Neural cell (in vitro differentiated cells): ENCODE data around the gene DCTN3. TPM values are rescaled to one million over a fixed set of nuclear protein-coding genes. Genes with fewer than 3 reads are reported as not detected.

Experiments
- H2AFZ ChIP-seq: fragments of 200-600, 300-800 bp; sonication (generic), shearing (Covaris generic); 2 replicates; pipeline ENCODE4 v1.6.0; 2014; ENCODE audit warnings: low read depth, mild to moderate bottlenecking, antibody characterized with exemption, low read length, moderate library complexity
- H3F3A ChIP-seq: fragments of 200-600 bp; shearing (Covaris generic); 2 replicates; pipeline ENCODE4 v1.6.1; 2016; ENCODE audit warnings: mild to moderate bottlenecking, moderate library complexity, mixed read lengths, antibody characterized with exemption, low read length; ENCODE audit not compliant: insufficient read depth, poor library complexity, severe bottlenecking
- H3K27ac ChIP-seq: fragments of 200-600, 300-800 bp; sonication (generic), shearing (Covaris generic); 2 replicates; pipeline ENCODE4 v1.5.1; 2014; ENCODE audit warnings: mild to moderate bottlenecking, low read length, moderate library complexity
- H3K27me3 ChIP-seq: fragments of 300-800, 200-600 bp; sonication (generic), shearing (Covaris generic); 2 replicates; pipeline ENCODE4 v1.6.0; 2014; ENCODE audit warnings: mild to moderate bottlenecking, low read depth, low read length, moderate library complexity; ENCODE audit not compliant: insufficient read depth
- H3K36me3 ChIP-seq: fragments of 300-800, 200-600 bp; sonication (generic), shearing (Covaris generic); 2 replicates; pipeline ENCODE4 v1.5.1; 2014; ENCODE audit warnings: mild to moderate bottlenecking, antibody characterized with exemption, low read length, moderate library complexity; ENCODE audit not compliant: insufficient read depth
- H3K4me2 ChIP-seq: fragments of 300-800, 200-600 bp; sonication (generic), shearing (Covaris generic); 2 replicates; pipeline ENCODE4 v1.6.0; 2014; ENCODE audit warnings: mild to moderate bottlenecking, low read length
- H3K4me3 ChIP-seq: fragments of 300-800, 200-600 bp; sonication (generic), shearing (Covaris generic); 2 replicates; pipeline ENCODE4 v1.5.1; 2014; ENCODE audit warnings: mild to moderate bottlenecking, low read length, moderate library complexity
- H3K79me2 ChIP-seq: fragments of 200-600 bp; shearing (Covaris generic); replicated peaks from 2 replicates; pipeline ENCODE4 v1.6.0; 2014; ENCODE audit warnings: mild to moderate bottlenecking, low read length, moderate library complexity; ENCODE audit not compliant: insufficient read depth
- H3K9ac ChIP-seq: fragments of 300-800, 200-600 bp; sonication (generic), shearing (Covaris generic); 2 replicates; pipeline ENCODE4 v1.6.1; 2016; ENCODE audit warnings: mild to moderate bottlenecking, low read length, mixed read lengths
- H3K9me2 ChIP-seq: fragments of 200-600 bp; shearing (Covaris generic); 2 replicates; pipeline ENCODE4 v1.6.1; 2016; ENCODE audit warnings: mild to moderate bottlenecking, low read length, mixed read lengths; ENCODE audit not compliant: insufficient read depth
- H3K9me3 ChIP-seq: fragments of 200-600, 300-800 bp; sonication (generic), shearing (Covaris generic); 2 replicates; pipeline ENCODE4 v1.6.1; 2016; ENCODE audit warnings: mild to moderate bottlenecking, mixed run types, low read length, moderate library complexity, mixed read lengths
- H4K20me1 ChIP-seq: fragments of 200-600 bp; shearing (Covaris generic); 2 replicates; pipeline ENCODE4 v1.6.1; 2016; ENCODE audit warnings: mild to moderate bottlenecking, mixed run types; ENCODE audit not compliant: insufficient read depth
- CTCF ChIP-seq: fragments of 450-650 bp; IDR thresholded peaks from 2 replicates; pipeline ENCODE4 v1.5.1; 2014; ENCODE audit warnings: antibody characterized with exemption, mild to moderate bottlenecking, moderate library complexity; ENCODE audit not compliant: poor library complexity, severe bottlenecking
- EP300 ChIP-seq: fragments of 450-650 bp; conservative IDR thresholded peaks from 2 replicates; pipeline ENCODE4 v1.6.1; 2014; ENCODE audit warnings: antibody characterized with exemption, mild to moderate bottlenecking, moderate library complexity; ENCODE audit not compliant: poor library complexity, severe bottlenecking
- EZH2 ChIP-seq: fragments of 200-600, 300-800 bp; shearing (Covaris generic), sonication (generic); IDR thresholded peaks from 2 replicates; pipeline ENCODE4 v1.6.1; 2014; ENCODE audit warnings: antibody characterized with exemption, low read length, borderline replicate concordance, mild to moderate bottlenecking; ENCODE audit not compliant: insufficient read depth, poor library complexity, severe bottlenecking
- MXI1 ChIP-seq: fragments of 450-650 bp; conservative IDR thresholded peaks from 2 replicates; pipeline ENCODE4 v1.6.1; 2014; ENCODE audit warnings: antibody characterized with exemption, mild to moderate bottlenecking; ENCODE audit not compliant: poor library complexity, severe bottlenecking
- POLR2AphosphoS5 ChIP-seq: IDR thresholded peaks from 2 replicates; pipeline ENCODE4 v1.6.1; 2012
- RAD21 ChIP-seq: fragments of 450-650 bp; conservative IDR thresholded peaks from 2 replicates; pipeline ENCODE4 v1.6.1; 2014; ENCODE audit warnings: antibody characterized with exemption, mild to moderate bottlenecking, moderate library complexity
- SMC3 ChIP-seq: fragments of 450-650 bp; conservative IDR thresholded peaks from 2 replicates; pipeline ENCODE4 v1.6.1; 2014; ENCODE audit warnings: antibody characterized with exemption, mild to moderate bottlenecking, moderate library complexity; ENCODE audit not compliant: poor library complexity
- TAF1 ChIP-seq: IDR thresholded peaks from 2 replicates; pipeline ENCODE4 v1.6.1; 2012; ENCODE audit warnings: low read depth
- polyA plus RNA-seq: library from polyadenylated mRNA; depleted of rRNA; stranded (reverse); fragments of >200 nt; gene quantifications from 2 replicates; pipeline ENCODE4 v1.2.3, GENCODE V29; 2014
- TF ChIP-seq, protein P1 (sequence below): IDR thresholded peaks from 2 replicates; pipeline ENCODE4 v1.6.1; 2012; ENCODE audit warnings: borderline replicate concordance

Gene DCTN3
- polyA plus RNA-seq, 1 donor from 2014 or later, result 380 TPM

- Histone ChIP-seq H3K36me3 (no peaks in the 10 kb centered on the region), H3K27me3 (no peaks in the 10 kb centered on the region), H2AFZ (no peak overlapping the region), H3K4me3 (no peak overlapping the region), H3K79me2 (no peaks in the 10 kb centered on the region), H3K27ac (no peak overlapping the region), H4K20me1 (no peaks in the 10 kb centered on the region), H3K9me3 (no peaks in the 10 kb centered on the region), H3K9me2 (no peaks in the 10 kb centered on the region), H3K4me2 (no peak overlapping the region), H3F3A (no peaks in the 10 kb centered on the region), H3K9ac (no peak overlapping the region)
- TF ChIP-seq EZH2 (no peak), POLR2AphosphoS5 (no peak), TAF1 (no peak), MXI1 (no peak), SMC3 (no peak), EP300 (no peak), RAD21 (no peak), CTCF (no peak)
- TF ChIP-seq, protein P1, sequence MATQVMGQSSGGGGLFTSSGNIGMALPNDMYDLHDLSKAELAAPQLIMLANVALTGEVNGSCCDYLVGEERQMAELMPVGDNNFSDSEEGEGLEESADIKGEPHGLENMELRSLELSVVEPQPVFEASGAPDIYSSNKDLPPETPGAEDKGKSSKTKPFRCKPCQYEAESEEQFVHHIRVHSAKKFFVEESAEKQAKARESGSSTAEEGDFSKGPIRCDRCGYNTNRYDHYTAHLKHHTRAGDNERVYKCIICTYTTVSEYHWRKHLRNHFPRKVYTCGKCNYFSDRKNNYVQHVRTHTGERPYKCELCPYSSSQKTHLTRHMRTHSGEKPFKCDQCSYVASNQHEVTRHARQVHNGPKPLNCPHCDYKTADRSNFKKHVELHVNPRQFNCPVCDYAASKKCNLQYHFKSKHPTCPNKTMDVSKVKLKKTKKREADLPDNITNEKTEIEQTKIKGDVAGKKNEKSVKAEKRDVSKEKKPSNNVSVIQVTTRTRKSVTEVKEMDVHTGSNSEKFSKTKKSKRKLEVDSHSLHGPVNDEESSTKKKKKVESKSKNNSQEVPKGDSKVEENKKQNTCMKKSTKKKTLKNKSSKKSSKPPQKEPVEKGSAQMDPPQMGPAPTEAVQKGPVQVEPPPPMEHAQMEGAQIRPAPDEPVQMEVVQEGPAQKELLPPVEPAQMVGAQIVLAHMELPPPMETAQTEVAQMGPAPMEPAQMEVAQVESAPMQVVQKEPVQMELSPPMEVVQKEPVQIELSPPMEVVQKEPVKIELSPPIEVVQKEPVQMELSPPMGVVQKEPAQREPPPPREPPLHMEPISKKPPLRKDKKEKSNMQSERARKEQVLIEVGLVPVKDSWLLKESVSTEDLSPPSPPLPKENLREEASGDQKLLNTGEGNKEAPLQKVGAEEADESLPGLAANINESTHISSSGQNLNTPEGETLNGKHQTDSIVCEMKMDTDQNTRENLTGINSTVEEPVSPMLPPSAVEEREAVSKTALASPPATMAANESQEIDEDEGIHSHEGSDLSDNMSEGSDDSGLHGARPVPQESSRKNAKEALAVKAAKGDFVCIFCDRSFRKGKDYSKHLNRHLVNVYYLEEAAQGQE, result no peak
These were observed 20.7 kb downstream of the DCTN3 start for GRCh38 chr9:34599546-34599945.

DNA sequence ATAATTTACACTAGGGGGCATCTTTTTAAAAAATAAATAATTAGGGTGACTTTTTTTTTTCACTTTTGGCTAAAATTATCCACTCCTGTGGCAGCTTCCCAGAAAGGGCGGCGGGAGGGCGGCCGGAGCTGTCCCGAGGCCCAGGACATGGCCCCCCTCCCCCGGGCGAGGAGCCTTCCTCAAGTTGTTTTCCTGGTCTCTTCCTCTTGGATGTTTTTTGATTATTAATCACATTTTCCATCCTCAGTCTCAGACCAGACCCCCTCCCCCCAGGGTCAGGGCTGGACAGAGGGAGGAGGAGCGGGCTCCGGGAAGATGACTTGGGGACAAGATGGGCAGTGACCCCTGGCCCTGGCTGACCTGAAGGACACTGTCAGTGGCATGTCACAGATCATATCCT lies 26.1 kb downstream of the DCTN3 start:
- H3F3A ChIP-seq, result no peaks in the 10 kb centered on the region
- no peak overlapping the region for H3K27ac ChIP-seq
- H3K79me2 ChIP-seq, result peaks cover 2% of the 10 kb centered on the region
- H3K36me3 ChIP-seq, result no peaks in the 10 kb centered on the region
- H3K27me3 ChIP-seq, result peaks cover 26% of the 10 kb centered on the region
- no peak overlapping the region for H3K9ac ChIP-seq
- TF ChIP-seq EP300 (no peak), MXI1 (no peak), TAF1 (no peak), RAD21 (no peak), EZH2 (no peak)
- no peaks in the 10 kb centered on the region for H4K20me1 ChIP-seq
- H2AFZ ChIP-seq, result no peak overlapping the region
- no peak overlapping the region for H3K4me2 ChIP-seq
- H3K9me2 ChIP-seq, result no peaks in the 10 kb centered on the region
- no peak overlapping the region for H3K4me3 ChIP-seq
- H3K9me3 ChIP-seq, result no peaks in the 10 kb centered on the region
